HepG2 (cell line): Measurements from ENCODE around the gene ABCA2. TPM values are rescaled to one million over a fixed set of nuclear protein-coding genes. Genes with fewer than 3 reads are reported as not detected.

Experiments used
- AGO2 ChIP-seq: fragments of 200-400 bp; formaldehyde crosslinking; optimal IDR thresholded peaks from 2 replicates; pipeline ENCODE3; 2017; ENCODE audit warnings: mild to moderate bottlenecking, low read depth, low read length, moderate library complexity
- NONO ChIP-seq, 2 experiments: fragments of 450-650 bp in 1 of 2; sonication (generic) in 1 of 2; formaldehyde crosslinking in 1 of 2; IDR thresholded peaks in 1 of 2; conservative IDR thresholded peaks in 1 of 2; 2 replicates each; pipeline versions ENCODE4 v1.6.1 to v1.8.0; 2017 to 2022; ENCODE audit warnings: mild to moderate bottlenecking in 1 of 2, missing genetic modification reagents in 1 of 2, moderate library complexity in 1 of 2
- RBAK ChIP-seq: sonication (generic); formaldehyde crosslinking; IDR thresholded peaks from 2 replicates; pipeline ENCODE4 v1.5.1; 2020; ENCODE audit warnings: mild to moderate bottlenecking, missing genetic modification reagents
- ZC3H13 ChIP-seq: sonication (generic); formaldehyde crosslinking; IDR thresholded peaks from 2 replicates; pipeline ENCODE4 v1.8.1; 2023; ENCODE audit warnings: mild to moderate bottlenecking, missing genetic modification reagents, moderate library complexity
- ZNF335 ChIP-seq: sonication (generic); formaldehyde crosslinking; IDR thresholded peaks from 2 replicates; pipeline ENCODE4 v1.4.0; 2020; ENCODE audit warnings: missing genetic modification reagents
- ZNF446 ChIP-seq: sonication (generic); formaldehyde crosslinking; IDR thresholded peaks from 2 replicates; pipeline ENCODE4 v1.5.0; 2020; ENCODE audit warnings: mild to moderate bottlenecking, missing genetic modification reagents
- ZNF776 ChIP-seq: sonication (generic); formaldehyde crosslinking; IDR thresholded peaks from 2 replicates; pipeline ENCODE4 v1.4.0; 2020; ENCODE audit warnings: mild to moderate bottlenecking, missing genetic modification reagents
- ZNF782 ChIP-seq: sonication (generic); formaldehyde crosslinking; IDR thresholded peaks from 2 replicates; pipeline ENCODE4 v1.4.0; 2020; ENCODE audit warnings: missing genetic modification reagents, mild to moderate bottlenecking, borderline replicate concordance
- ZNF883 ChIP-seq: sonication (generic); formaldehyde crosslinking; IDR thresholded peaks from 2 replicates; pipeline ENCODE4 v1.5.1; 2020; ENCODE audit warnings: mild to moderate bottlenecking, missing genetic modification reagents; ENCODE audit errors: not compliant biosample characterization
- polyA plus RNA-seq, 8 experiments: library from polyadenylated mRNA; depleted of rRNA in 3 of 8; stranded (reverse) in 7 of 8; unstranded in 1 of 8; fragments of >200 nt; fragmentation: Illumina TruSeq in 4 of 8; extraction: Trizol in 4 of 8; gene quantifications; 2 replicates each; pipeline versions ENCODE4 v1.2.1 to v1.2.3, GENCODE V29; 2011 to 2016; ENCODE audit warnings: low read depth in 4 of 8, missing spikeins in 1 of 8, mixed read lengths in 1 of 8; ENCODE audit not compliant: insufficient read depth in 1 of 8
- total RNA-seq, 5 experiments: library from RNA; depleted of rRNA; stranded (reverse); fragments of >200 nt; fragmentation: Illumina TruSeq; extraction: Trizol; gene quantifications; 2 replicates each; pipeline ENCODE4 v1.2.3, GENCODE V29; 2016; ENCODE audit warnings: low read depth in 1 of 5
- TF ChIP-seq, protein P1 (sequence below): sonication (generic); formaldehyde crosslinking; IDR thresholded peaks from 2 replicates; pipeline ENCODE4 v1.5.1; 2020; ENCODE audit warnings: mild to moderate bottlenecking, missing genetic modification reagents, borderline replicate concordance
- TF ChIP-seq, protein P2 (sequence below), 2 experiments: sonication (generic) in 1 of 2; formaldehyde crosslinking in 1 of 2; IDR thresholded peaks; 2 replicates each; pipeline versions ENCODE4 v1.4.0 to v1.6.1; 2016 to 2020; ENCODE audit warnings: borderline replicate concordance in 1 of 2, low read depth in 1 of 2, mild to moderate bottlenecking in 1 of 2, missing genetic modification reagents in 1 of 2
- TF ChIP-seq, protein P3 (sequence below): sonication (generic); formaldehyde crosslinking; IDR thresholded peaks from 2 replicates; pipeline ENCODE4 v1.5.1; 2020; ENCODE audit warnings: mild to moderate bottlenecking, missing genetic modification reagents, moderate library complexity
- TF ChIP-seq, protein P4 (sequence below): sonication (generic); formaldehyde crosslinking; IDR thresholded peaks from 2 replicates; pipeline ENCODE4 v1.8.0; 2023; ENCODE audit warnings: mild to moderate bottlenecking, missing genetic modification reagents

ABCA2 gene
- total and polyA plus RNA-seq, 2 of the 13 experiments (the other 11 are each of a cell fraction or from before 2014, with no cell fraction given), result 2.9 to 19.2 TPM

DNA sequence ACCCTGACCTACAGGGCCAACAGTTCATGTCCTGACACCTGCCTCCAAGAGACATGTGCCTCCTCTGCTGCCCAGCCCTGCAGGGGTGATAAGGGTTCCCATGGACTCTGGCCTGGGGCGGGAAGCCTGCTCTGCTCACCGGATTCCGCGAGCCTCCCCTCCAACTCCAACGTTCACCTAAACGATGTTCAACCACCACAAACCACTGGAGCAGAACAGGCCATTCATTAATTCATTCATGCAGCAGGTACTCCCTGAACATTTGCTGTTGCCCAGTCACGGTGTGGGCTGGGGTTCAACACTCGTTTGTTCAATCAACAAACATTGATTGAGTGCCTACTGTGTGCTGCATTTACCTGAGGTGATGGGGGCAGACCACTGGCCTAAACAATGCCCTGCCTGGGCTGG, 46.0 kb upstream of the ABCA2 start (continued):
- TF ChIP-seq, protein P1, sequence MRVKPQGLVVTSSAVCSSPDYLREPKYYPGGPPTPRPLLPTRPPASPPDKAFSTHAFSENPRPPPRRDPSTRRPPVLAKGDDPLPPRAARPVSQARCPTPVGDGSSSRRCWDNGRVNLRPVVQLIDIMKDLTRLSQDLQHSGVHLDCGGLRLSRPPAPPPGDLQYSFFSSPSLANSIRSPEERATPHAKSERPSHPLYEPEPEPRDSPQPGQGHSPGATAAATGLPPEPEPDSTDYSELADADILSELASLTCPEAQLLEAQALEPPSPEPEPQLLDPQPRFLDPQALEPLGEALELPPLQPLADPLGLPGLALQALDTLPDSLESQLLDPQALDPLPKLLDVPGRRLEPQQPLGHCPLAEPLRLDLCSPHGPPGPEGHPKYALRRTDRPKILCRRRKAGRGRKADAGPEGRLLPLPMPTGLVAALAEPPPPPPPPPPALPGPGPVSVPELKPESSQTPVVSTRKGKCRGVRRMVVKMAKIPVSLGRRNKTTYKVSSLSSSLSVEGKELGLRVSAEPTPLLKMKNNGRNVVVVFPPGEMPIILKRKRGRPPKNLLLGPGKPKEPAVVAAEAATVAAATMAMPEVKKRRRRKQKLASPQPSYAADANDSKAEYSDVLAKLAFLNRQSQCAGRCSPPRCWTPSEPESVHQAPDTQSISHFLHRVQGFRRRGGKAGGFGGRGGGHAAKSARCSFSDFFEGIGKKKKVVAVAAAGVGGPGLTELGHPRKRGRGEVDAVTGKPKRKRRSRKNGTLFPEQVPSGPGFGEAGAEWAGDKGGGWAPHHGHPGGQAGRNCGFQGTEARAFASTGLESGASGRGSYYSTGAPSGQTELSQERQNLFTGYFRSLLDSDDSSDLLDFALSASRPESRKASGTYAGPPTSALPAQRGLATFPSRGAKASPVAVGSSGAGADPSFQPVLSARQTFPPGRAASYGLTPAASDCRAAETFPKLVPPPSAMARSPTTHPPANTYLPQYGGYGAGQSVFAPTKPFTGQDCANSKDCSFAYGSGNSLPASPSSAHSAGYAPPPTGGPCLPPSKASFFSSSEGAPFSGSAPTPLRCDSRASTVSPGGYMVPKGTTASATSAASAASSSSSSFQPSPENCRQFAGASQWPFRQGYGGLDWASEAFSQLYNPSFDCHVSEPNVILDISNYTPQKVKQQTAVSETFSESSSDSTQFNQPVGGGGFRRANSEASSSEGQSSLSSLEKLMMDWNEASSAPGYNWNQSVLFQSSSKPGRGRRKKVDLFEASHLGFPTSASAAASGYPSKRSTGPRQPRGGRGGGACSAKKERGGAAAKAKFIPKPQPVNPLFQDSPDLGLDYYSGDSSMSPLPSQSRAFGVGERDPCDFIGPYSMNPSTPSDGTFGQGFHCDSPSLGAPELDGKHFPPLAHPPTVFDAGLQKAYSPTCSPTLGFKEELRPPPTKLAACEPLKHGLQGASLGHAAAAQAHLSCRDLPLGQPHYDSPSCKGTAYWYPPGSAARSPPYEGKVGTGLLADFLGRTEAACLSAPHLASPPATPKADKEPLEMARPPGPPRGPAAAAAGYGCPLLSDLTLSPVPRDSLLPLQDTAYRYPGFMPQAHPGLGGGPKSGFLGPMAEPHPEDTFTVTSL (CRISPR knock-in tag), result no peak
- TF ChIP-seq, protein P2, sequence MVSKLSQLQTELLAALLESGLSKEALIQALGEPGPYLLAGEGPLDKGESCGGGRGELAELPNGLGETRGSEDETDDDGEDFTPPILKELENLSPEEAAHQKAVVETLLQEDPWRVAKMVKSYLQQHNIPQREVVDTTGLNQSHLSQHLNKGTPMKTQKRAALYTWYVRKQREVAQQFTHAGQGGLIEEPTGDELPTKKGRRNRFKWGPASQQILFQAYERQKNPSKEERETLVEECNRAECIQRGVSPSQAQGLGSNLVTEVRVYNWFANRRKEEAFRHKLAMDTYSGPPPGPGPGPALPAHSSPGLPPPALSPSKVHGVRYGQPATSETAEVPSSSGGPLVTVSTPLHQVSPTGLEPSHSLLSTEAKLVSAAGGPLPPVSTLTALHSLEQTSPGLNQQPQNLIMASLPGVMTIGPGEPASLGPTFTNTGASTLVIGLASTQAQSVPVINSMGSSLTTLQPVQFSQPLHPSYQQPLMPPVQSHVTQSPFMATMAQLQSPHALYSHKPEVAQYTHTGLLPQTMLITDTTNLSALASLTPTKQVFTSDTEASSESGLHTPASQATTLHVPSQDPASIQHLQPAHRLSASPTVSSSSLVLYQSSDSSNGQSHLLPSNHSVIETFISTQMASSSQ (IDR thresholded peaks at IDR 0.05; ENCODE audit: low read depth), result no peak
- TF ChIP-seq, protein P2 (CRISPR knock-in tag; IDR thresholded peaks at IDR 0.05; ENCODE audit: borderline replicate concordance), result no peak
- TF ChIP-seq, protein P3, sequence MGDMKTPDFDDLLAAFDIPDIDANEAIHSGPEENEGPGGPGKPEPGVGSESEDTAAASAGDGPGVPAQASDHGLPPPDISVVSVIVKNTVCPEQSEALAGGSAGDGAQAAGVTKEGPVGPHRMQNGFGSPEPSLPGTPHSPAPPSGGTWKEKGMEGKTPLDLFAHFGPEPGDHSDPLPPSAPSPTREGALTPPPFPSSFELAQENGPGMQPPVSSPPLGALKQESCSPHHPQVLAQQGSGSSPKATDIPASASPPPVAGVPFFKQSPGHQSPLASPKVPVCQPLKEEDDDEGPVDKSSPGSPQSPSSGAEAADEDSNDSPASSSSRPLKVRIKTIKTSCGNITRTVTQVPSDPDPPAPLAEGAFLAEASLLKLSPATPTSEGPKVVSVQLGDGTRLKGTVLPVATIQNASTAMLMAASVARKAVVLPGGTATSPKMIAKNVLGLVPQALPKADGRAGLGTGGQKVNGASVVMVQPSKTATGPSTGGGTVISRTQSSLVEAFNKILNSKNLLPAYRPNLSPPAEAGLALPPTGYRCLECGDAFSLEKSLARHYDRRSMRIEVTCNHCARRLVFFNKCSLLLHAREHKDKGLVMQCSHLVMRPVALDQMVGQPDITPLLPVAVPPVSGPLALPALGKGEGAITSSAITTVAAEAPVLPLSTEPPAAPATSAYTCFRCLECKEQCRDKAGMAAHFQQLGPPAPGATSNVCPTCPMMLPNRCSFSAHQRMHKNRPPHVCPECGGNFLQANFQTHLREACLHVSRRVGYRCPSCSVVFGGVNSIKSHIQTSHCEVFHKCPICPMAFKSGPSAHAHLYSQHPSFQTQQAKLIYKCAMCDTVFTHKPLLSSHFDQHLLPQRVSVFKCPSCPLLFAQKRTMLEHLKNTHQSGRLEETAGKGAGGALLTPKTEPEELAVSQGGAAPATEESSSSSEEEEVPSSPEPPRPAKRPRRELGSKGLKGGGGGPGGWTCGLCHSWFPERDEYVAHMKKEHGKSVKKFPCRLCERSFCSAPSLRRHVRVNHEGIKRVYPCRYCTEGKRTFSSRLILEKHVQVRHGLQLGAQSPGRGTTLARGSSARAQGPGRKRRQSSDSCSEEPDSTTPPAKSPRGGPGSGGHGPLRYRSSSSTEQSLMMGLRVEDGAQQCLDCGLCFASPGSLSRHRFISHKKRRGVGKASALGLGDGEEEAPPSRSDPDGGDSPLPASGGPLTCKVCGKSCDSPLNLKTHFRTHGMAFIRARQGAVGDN (CRISPR knock-in tag), result peak; percentile 77
- TF ChIP-seq ZNF782 (CRISPR knock-in tag) (no peak), ZNF335 (CRISPR knock-in tag) (no peak), RBAK (no peak), ZNF446 (CRISPR knock-in tag) (no peak), ZNF883 (peak; percentile 66), AGO2 (no peak), NONO (IDR thresholded peaks at IDR 0.05) (no peak), NONO (CRISPR knock-in tag; conservative IDR thresholded peaks at IDR 0.05) (peak; percentile 63; the same call in 1 of the 2 replicates), ZNF776 (CRISPR knock-in tag) (no peak), ZC3H13 (CRISPR knock-in tag) (no peak)
- TF ChIP-seq, protein P4, sequence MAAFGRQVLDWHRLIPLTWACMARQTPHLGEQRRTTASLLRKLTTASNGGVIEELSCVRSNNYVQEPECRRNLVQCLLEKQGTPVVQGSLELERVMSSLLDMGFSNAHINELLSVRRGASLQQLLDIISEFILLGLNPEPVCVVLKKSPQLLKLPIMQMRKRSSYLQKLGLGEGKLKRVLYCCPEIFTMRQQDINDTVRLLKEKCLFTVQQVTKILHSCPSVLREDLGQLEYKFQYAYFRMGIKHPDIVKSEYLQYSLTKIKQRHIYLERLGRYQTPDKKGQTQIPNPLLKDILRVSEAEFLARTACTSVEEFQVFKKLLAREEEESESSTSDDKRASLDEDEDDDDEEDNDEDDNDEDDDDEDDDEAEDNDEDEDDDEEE (CRISPR knock-in tag), result no peak
